NCI-H2227 (cell line): ENCODE data around the gene POLG.

ENCODE experiments used
- DNase-seq: peaks from one replicate; lab custom pipeline; 2025; ENCODE audit not compliant: unreplicated experiment; lab: John Stamatoyannopoulos, UW

POLG gene

DNA sequence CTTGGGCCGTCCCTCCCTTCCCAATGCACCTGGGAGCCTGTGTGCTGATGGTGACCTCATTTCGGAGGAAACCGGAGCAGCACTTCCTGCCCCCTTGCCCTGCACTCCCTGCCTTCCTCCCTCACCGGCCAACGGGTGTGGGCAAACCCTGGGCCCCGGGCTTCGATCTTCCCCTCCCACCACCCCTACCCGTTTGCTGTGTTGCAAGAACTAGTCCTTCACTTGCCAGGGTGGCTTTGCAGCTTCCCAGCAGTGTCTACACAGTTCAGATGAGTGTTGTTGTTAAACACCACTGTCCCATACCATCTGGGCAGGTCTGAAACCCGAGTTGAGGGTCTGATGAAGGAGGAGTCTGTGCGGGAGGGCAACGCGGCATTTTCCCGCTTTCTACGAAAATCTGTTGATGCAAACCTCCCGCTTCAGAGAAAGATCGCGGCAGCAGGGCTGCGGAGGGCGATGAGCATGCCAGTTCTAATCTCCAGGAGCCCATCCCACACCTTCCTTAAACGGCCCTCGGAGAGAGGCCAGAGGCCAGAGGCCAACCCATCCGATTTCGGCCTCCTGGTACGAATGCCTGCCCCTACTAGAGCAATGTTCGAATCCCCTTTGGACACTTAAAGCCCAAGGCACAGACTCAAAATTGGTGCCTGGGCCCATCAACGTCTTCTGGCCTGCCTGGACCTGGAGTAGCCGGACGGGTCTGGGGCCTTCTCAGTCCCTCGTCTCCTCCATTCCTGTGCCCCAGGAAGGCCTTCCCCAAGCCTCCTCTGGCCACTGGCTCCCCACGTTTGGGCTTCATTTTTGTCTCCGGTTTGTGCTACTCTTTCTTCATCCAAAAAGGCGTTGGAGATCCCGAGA is 35.7 kb upstream of the POLG start:
- no peak for DNase-seq

DNA sequence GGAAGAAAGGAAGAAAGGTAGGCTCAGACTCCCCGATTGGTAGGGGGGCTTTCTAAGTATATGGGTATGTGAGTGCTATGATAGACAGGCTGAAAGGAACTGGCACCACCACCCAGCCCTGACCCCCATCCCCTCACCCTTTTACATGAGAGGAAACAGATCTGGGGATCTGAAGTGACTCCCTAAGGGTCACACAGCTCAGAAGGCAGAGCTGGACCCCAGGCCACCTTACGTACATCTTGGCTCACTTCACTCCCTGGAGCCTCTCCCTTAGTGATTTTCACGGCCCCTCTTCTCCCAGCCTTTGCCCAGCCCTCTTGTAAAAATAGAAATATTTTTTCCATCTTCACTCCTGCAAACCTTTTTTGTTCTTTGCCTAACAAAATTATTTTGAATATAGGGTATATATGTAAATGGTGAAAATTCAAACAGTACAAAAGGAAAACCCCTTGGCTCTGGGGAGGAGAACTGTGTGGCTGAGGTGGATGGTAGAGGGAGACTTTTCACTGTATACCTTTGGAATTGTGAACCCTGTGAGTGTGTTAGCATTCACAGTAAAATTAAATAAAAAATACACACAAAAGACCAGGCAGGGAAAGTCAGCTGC is 34.8 kb upstream of the POLG start:
- no peak for DNase-seq

DNA sequence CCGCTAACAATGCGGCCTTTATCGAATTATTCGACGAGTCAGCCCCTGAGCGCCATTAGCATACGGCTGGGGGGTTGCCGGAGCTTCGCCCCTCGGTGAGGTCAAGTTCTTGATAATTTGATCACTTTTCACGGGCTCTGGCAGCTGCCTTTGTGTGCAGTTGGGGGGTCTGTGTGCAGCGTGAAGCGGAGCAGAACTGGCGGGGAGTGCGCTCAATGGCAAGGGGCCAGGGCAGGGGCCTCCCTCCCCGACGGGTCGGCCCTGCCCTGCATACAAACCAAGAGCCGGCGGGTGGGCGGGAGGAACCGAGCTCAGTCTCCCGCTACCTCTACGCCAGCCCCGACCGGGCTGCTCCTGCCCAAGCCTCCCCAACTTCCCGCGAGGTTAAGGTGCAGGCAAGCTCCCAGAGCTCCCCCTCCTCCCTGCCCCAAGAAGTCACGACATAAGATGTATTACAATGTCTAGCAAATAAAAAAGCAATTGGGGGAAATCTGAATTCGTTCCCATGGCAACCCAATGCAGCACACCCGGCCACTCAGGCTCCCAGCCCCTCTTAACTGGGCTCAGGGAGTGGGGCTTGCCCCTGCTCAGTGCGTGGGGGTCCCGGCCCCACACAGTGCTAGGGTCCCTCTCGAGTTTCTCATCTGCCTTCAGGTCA is 34.1 kb upstream of the POLG start:
- no peak for DNase-seq

DNA sequence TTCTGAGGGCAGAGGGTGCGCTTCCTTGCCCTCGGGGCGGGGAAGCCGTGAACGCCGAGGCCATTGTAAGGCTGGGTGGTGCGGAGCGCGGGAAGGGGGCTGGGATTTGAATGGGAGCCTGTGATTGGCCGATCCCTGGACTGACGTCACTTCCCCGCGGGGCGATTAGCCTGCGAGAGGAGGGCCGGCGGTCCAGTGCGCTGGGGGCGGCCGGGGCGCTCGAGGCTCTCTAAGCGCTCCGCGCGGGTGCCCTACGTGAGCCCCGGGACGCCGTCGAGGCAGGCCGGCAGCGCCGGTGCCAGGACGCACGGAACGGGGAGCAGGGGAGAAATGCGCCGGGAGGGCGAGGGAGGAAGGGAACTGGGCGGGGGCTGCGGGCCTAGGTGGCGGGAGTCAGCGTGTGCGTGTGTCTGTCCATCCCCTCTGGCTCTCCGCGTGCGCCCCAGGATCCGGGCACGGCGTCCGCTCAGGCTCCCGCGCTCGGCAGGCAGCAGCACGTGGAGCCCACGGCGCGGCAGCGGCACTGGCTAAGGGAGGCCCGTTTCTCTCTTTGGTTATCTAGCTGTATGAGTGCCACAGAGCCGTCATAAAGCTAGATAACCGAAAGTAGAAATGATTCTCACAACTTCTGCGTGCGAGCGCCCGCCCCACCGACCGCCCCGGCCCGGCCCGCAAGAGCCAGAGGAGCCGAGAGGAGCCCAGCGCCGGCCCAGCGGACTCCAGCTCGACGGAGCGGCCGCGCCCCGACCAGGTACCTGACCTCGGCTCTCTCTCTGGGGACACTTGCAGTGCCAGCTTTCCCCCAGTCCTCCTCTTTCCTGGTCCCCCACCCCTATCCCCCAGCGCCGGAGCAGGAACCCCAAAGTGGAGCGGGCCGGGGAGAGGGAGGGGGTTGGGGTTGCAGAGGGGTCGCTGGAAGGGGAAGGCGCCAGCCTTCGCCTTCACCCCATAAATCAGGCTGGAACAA is 33.1 kb upstream of the POLG start:
- peak; percentile 37 for DNase-seq

DNA sequence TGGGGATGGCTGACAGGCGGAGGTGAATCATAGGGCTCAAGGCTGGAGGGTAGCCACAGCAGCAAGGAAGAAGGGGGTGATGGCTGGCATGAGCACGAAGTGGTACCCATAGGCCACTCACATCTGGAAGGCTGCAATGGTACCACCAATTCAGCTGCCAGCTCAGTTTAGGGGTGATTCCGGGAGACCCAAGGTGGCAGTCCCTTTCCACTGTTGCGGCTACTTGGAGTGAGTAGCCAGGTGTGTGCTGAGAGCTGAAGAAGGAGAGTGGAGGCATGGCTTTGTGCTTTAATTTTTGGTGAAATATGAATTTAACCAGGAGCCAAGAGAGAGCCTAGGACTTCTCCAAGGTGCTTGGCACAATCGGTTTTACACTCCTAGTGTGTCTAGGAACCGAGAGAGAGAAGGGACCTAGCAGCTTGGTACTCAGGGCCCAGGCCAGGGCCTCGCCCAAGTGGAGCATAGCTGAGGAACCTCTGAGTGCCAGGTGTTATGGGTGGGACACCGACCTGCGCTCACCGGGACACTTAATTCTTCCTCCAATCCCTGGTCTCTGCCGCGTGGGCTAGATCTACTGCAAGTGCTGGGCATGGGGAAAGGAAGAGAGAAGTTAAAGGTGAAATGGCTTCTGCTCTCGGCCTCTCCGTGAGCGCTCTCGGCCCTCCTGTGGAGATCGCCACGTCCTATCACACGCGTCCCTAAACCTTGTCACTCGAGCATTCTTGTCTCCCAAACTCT is 32.2 kb upstream of the POLG start:
- DNase-seq, result no peak

DNA sequence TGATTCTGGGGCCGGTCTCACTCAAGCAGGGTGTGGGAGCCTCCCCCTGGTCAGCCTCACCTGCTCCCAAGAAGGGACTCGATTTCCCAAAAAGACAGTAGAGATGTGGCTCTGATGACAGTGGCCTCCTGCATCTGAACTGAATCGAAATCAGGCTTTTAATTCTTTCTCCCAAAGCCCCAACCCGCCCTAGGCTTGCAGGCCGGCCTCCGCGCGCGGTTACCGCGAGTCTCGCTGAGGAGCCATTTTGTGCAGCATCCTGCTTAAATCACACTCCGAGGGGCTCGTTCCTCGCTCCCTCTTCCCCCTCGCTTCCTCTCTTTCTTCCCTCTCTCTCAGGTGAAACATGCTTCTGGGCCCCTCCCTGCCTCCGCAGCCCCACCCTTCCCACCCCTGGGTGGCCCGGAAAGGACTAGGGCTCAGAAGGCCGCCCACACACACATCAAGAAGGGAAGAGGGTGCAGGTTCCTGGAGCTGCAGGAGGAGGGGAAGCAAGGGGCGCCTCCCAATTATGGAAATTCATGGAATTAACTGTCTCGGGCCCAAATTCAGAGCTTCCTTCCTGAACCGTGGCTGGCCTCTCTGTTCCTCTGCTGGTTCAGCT is 30.9 kb upstream of the POLG start:
- DNase-seq, result no peak

DNA sequence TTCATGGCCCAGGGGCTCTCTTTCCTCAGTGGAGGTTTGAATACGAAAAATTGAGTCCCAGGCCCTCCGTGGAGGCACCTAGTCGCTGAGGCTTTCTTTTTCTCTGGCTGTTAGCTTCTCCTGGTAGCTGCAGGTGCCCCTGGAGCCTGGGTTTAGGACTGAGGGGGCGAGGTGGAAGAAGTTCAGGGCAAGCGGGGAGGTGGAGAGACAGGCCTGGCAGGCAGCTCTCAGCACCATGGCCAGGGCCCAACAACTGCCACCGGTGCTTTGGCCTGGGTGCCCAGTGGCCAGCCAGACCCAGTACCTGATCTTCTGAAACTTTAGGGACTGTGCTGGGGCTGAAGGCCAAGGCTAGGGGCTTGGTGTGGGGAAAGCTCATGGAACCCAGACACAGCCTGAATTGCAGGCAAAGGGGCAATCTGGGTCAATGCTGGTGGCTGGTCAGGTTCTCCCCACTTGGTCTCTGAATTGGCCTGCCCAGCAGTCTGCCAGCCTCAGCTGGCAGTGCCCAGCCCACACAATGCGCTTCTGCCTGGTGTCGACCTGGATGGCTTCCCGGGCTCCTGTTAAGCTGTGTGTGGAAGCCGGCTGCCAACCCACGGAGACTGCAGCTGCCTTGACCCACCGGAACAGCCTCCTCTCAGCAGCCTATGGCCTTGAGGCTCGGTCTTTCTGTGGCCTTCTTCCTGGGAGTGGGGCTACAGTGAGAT is 30.3 kb upstream of the POLG start:
- DNase-seq, result no peak

DNA sequence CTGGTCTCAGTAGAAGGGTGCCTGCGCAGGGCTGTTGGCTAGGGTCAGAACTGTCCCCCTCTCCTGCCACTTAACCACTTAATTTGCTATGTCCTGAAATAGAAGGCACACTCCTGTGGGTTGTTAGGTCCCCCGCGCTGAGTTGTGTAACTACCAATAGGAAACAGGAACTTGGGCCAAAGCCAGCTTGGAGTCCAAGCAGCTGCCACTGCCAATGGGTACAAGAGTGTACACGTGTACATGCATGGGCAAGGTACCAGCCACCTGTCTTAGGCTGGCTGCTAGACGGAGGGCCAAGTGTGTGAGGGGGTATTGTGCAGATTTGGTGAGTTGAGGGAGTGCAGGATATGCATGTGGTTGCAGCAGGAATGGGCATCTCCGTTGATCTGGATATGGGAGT is 29.7 kb upstream of the POLG start:
- no peak for DNase-seq

DNA sequence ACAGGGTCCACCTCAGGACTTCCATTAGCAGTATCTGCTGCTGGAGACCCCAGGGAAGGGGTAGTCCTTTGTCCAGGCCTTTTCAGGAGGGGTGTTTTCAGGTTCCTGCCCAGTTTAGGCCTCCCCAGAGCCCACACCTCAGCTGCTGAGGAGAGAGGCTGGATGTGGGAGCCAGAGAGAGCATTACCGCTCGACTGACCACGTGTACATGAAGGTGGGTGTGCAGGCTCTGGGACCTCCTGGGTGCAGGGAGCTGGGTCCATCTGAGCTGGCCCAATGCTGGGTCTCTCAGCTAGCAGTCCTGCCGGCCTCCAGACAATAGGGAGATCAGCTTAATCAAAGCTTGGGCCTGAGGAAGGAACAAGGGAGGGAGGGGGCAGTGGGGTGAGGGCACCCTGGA is 29.1 kb upstream of the POLG start:
- no peak for DNase-seq

DNA sequence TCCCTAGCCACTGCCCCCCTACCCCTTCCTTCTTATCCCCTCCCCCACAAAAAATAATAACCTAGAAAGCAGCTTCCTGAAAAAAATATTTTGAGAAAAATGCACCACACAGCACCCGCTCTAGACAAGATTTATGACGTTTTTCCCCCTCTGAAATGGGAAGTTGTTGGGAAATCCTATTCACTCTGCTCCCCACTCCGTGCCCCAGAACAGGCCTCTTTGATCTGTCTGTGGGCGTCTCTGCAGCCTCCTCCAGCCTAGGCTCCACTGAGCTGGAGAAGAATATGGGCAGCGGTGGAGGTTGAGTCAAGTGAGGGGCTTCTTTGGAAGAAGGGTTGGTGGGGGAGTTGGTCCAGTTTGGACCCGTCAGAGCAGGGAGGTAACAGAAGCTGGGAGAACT is 28.5 kb upstream of the POLG start:
- no peak for DNase-seq

DNA sequence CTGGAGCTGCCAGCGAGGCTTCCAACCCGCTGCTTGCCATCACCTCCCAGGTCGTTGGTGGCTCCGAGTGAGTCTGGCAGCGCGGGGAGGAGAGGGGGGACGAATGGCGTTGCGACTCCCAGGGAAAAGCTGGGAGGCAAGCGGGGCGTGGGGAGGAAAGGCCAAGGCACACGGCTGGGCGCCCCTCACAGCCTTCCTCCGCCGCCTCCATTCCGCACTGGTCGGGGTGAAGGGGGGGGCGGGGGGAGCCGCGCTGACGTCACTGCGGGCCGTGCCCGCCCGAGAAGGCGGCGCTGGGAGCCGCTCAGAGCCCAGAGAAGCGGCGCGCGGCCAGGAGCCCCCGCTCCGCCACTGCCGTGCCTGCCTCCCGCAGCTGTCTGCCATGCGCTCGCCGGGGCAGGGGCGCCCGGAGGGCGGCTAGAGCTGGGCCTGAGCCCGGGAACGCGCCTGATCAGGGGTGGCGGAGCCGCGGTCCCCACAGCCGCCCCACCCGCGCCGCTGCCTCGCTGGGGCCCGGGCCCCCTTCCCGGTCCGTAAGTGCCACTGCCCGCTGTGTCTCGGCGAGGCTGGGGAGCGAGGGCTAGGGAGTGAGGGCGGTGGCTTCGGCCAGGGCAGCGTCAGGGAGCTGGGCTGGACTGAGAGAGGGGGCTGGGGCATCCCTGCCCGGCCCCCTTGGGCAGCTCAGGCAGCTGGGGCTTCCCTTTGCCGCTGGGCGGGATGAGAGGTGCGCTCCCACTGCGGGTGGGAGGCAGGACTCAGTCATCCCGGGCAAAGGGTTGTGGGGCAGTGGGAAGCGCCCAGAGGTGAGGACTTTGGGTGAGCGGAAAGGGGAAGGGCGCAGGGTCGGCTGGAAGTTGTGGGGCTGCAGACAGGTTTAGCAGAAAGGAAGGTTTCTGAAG is 27.8 kb upstream of the POLG start:
- peak; percentile 79 for DNase-seq

DNA sequence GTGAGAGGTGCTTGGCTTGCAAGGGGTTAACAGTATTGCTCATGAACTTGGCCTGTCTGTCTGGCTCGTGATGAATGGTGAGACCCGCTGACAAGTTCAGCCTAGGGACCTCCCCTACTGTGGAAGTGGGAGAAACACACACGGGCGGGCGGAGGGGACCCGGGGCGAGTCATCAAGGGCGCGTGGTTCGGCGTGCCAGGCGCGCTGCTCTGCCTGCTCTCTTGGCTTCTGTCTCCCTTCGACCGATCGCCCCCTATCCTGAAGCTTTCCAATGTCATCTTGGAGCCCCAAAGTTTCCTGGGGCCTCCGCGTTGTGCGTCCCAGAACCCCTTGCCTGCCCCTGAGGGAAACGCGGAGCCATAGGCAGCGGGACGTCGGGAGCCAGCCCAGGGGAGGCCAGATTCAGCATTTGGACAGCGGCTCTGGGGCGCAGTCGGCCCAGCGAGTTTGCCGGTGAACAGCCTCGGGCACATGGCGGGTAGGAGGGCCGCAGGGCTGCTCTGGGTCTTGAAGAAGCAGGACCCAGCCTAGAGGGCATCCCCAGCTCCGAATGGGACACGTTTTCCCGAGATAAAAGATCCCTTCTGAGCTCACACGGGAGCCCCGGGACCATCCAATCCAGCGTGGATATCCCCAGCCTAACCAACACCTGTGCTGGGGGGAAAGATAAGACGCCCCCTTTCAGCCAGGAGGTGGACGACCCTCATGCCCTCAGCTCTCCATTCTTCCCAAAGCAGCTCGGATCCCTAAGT is 27.0 kb upstream of the POLG start:
- peak; percentile 16 for DNase-seq

DNA sequence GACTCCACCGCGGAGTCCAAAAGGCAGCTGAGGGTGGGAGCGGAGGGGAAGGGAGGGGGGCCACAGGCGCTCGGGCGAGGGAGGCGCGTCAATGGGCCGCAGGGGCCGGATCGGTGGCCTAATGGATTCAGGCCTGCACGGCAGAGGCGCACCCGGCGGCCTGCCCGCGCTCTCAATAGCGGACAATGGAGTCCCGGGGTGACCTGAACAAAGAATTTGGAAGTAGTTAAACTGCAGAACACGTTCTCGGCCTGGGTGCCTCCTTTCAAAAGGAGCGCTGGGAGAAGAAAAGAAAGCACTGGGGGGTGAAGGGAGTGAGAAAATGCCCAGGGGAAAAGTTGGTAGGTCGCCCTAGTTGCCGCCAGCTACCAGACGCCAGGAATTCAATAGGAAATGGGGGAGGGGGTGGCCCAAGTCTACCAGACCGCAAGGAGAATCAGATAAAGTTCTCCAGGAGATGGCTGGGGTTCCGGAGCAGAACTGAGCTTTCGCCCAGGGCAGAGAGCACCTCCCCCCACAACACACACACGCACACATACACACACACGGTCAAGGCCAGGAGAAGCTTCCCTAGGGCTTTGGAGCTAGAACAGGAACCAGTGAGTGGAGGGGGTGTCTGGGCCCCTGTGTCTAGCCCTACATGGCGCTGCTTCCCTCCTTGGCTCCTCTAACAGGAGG is 25.8 kb upstream of the POLG start:
- no peak for DNase-seq

DNA sequence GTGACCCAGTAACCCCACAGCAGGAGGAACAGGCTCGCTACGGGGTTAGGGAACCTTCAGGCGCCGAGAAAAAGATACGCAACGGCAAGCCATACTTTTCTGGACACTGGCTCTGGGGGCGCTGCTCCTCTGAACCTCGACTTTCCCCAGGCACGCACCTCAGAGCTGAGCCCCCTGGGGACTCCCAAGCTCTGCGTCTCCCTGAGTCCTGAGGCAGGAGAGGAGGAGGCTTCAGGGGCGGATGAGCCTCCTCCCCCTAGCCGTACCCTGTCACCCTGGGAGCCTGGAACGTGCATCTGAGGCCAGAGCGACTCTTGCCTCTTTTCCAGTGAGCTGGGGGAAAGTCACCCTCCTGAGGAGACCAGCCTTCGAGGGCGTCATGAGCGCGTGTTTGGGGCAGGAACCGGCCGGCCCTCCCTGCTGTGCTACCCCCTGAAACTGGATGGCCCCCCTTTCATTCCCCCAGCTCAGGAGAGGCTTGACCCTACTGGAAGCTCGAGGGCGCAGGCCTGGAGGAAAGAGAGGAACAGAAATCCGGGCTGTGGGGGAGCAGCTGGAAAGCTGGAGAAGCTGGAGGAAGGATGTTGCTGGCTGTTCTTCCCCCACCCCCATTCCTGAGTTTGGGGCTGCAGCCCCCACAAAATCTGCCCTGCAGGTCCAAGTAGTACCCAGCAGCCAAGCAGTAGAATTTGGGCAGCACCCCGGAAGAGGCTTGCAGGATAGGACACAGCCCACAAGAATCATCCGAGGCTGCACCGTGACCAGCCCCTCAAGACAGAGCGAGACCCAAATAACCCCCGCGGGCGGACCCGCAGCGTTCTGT is 25.1 kb upstream of the POLG start:
- no peak for DNase-seq

DNA sequence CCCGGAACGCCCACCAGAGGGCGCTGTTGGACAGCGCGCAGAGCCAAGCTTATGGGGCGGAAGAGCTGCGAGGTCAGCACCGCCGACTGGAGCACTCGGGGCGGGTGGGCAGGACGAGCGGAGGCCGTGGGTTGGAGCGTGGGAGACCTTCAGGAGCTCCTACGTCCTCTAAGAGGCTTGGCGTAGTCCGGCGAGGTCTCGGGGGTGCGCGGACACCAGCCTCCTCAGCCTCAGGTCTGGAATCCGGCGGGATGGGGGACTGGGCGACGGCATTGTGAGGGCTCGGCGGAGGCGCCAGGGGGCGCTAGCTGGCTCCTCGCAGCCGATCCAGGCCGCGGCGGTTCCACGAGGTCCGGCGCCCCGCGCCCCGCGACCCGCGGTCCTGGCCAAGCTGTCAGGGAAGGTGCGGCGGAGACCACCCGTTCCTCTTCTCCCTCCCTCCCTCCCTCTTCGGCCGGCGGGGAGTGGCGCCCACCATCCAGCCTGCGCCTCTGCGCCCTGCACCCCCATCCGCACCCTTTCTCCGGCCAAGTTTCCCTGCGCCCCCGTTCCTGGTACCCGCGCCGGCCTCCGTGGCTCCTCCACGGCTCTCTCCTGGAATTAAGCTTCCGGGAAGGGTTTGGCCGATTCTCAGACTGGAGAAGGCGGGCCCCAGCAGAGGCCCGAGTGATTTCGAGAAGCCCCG is 24.3 kb upstream of the POLG start:
- peak; percentile 83 for DNase-seq

DNA sequence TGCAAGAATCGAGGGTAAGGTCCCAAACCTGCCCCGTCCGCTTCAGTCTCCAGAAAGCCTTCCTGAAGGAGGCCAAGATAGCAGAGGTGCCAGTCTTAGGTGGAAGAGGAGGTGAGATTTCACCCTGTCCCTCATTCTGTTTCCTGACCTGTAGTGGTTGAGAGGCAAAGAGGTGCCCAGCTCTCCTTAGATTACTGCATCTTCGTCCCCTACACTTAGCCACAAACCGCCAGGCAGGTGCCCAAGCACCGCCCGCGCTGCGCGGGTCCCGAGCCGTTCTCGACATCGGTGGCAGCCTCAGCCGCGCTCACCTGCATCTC is 23.8 kb upstream of the POLG start:
- no peak for DNase-seq
